ENCODE data around the gene ZNF804B. TPM values are rescaled to one million over a fixed set of nuclear protein-coding genes. Genes with fewer than 3 reads are reported as not detected.
"Not testable (repeated sequence)": the region's sequence is repeated elsewhere in the genome, so short reads cannot be mapped to it uniquely, and the experiment has no call there.

Gene ZNF804B
- total RNA-seq, 1 experiment from 2014 or later: not detected

GRCh38 chr7:89183712-89184111, 424.2 kb downstream of the ZNF804B start:
- ATAC-seq: peak; percentile 73
- no peak overlapping the region for H3K4me2 ChIP-seq (ENCODE audit: low read length)
- ChIA-PET POLR2A (ENCODE audit: unreplicated experiment) (no interaction called here), CTCF (no interaction called here)
- intact Hi-C loops (cut with micrococcal nuclease): loop anchor here (2.0 kb wide), 1 partner anchor 55 kb away; no protein-coding TSS in a partner anchor
- peak; percentile 6 for DNase-seq
- peaks cover 9% of the 10 kb centered on the region; the same call in 1 of the 2 replicates for H3K27me3 ChIP-seq (ENCODE audit: low read length)
- no peaks in the 10 kb centered on the region for H3K9me2 ChIP-seq (replicated peaks; ENCODE audit: low read length)
- H2AFZ ChIP-seq (ENCODE audit: low read length): no peak overlapping the region
- no peaks in the 10 kb centered on the region for H3K36me3 ChIP-seq (ENCODE audit: low read depth, low read length)
- BruUV-seq (replicated peaks): no TSS peak
- H3K27ac ChIP-seq (ENCODE audit: low read length): no peak overlapping the region
- no peak overlapping the region for H3K9ac ChIP-seq (ENCODE audit: low read length)
- H4K20me1 ChIP-seq (ENCODE audit: low read length): no peaks in the 10 kb centered on the region
- no peaks in the 10 kb centered on the region for H3F3A ChIP-seq (ENCODE audit: low read length, unreplicated experiment)
- TF ChIP-seq EZH2phosphoT487 (IDR thresholded peaks at IDR 0.05; ENCODE audit: borderline replicate concordance, low read length) (no peak), EZH2 (IDR thresholded peaks at IDR 0.05; ENCODE audit: low read length, unreplicated experiment) (no peak), CTCF (conservative IDR thresholded peaks at IDR 0.05; ENCODE audit: low read depth, low read length) (no peak)
- no peak overlapping the region for H3K4me3 ChIP-seq (ENCODE audit: low read length)
- no peaks in the 10 kb centered on the region for H3K4me1 ChIP-seq (ENCODE audit: insufficient read depth, low read length)
- no peaks in the 10 kb centered on the region for H3K79me2 ChIP-seq (ENCODE audit: low read length)
- H3K9me3 ChIP-seq (ENCODE audit: low read length): no peaks in the 10 kb centered on the region

GRCh38 chr7:89200758-89201157, 441.3 kb downstream of the ZNF804B start:
- DNase-seq (no peak), ATAC-seq (no peak)
- no peaks in the 10 kb centered on the region for H3K9me3 ChIP-seq (ENCODE audit: low read length)
- CTCF ChIA-PET: no interaction called here
- H3K79me2 ChIP-seq (ENCODE audit: low read length): no peaks in the 10 kb centered on the region
- TF ChIP-seq EZH2phosphoT487 (IDR thresholded peaks at IDR 0.05; ENCODE audit: borderline replicate concordance, low read length) (no peak), EZH2 (IDR thresholded peaks at IDR 0.05; ENCODE audit: low read length, unreplicated experiment) (no peak), CTCF (conservative IDR thresholded peaks at IDR 0.05; ENCODE audit: low read depth, low read length) (no peak)
- H3K36me3 ChIP-seq (ENCODE audit: low read depth, low read length): no peaks in the 10 kb centered on the region
- no peaks in the 10 kb centered on the region for H3F3A ChIP-seq (ENCODE audit: low read length, unreplicated experiment)
- no peaks in the 10 kb centered on the region for H3K9me2 ChIP-seq (replicated peaks; ENCODE audit: low read length)
- no TSS peak for BruUV-seq (replicated peaks)
- H3K4me3 ChIP-seq (ENCODE audit: low read length): no peak overlapping the region
- H3K4me1 ChIP-seq (ENCODE audit: insufficient read depth, low read length): no peaks in the 10 kb centered on the region
- no peaks in the 10 kb centered on the region for H3K27me3 ChIP-seq (ENCODE audit: low read length)
- H4K20me1 ChIP-seq (ENCODE audit: low read length): no peaks in the 10 kb centered on the region
- H3K27ac ChIP-seq (ENCODE audit: low read length): no peak overlapping the region
- H3K9ac ChIP-seq (ENCODE audit: low read length): no peak overlapping the region
- H3K4me2 ChIP-seq (ENCODE audit: low read length): no peak overlapping the region
- intact Hi-C loops (cut with micrococcal nuclease): no loop called here
- POLR2A ChIA-PET (ENCODE audit: unreplicated experiment): no interaction called here
- no peak overlapping the region for H2AFZ ChIP-seq (ENCODE audit: low read length)

- ATAC-seq (peak; percentile 87), DNase-seq (peak; percentile 11)
- BruUV-seq (replicated peaks): no TSS peak
- H4K20me1 ChIP-seq (ENCODE audit: low read length): no peaks in the 10 kb centered on the region
- no peak for TF ChIP-seq CTCF (conservative IDR thresholded peaks at IDR 0.05; ENCODE audit: low read depth, low read length)
- no peak for TF ChIP-seq EZH2phosphoT487 (IDR thresholded peaks at IDR 0.05; ENCODE audit: borderline replicate concordance, low read length)
- TF ChIP-seq EZH2 (IDR thresholded peaks at IDR 0.05; ENCODE audit: low read length, unreplicated experiment): no peak
- no peaks in the 10 kb centered on the region for H3K27me3 ChIP-seq (ENCODE audit: low read length)
- H3K4me3 ChIP-seq (ENCODE audit: low read length): no peak overlapping the region
- no peaks in the 10 kb centered on the region for H3K36me3 ChIP-seq (ENCODE audit: low read depth, low read length)
- H3K4me2 ChIP-seq (ENCODE audit: low read length): no peak overlapping the region
- no peaks in the 10 kb centered on the region for H3F3A ChIP-seq (ENCODE audit: low read length, unreplicated experiment)
- no peaks in the 10 kb centered on the region for H3K9me2 ChIP-seq (replicated peaks; ENCODE audit: low read length)
- CTCF ChIA-PET: no interaction called here
- H3K79me2 ChIP-seq (ENCODE audit: low read length): no peaks in the 10 kb centered on the region
- no peak overlapping the region for H3K9ac ChIP-seq (ENCODE audit: low read length)
- POLR2A ChIA-PET (ENCODE audit: unreplicated experiment): no interaction called here
- intact Hi-C loops (cut with micrococcal nuclease): no loop called here
- H3K27ac ChIP-seq (ENCODE audit: low read length): no peak overlapping the region
- H3K4me1 ChIP-seq (ENCODE audit: insufficient read depth, low read length): no peaks in the 10 kb centered on the region
- no peak overlapping the region for H2AFZ ChIP-seq (ENCODE audit: low read length)
- H3K9me3 ChIP-seq (ENCODE audit: low read length): no peaks in the 10 kb centered on the region
Observed at GRCh38 chr7:89223900-89224395, 464.4 kb downstream of the ZNF804B start.

GRCh38 chr7:89228688-89229171, 469.2 kb downstream of the ZNF804B start:
- H3K4me2 ChIP-seq (ENCODE audit: low read length); H3K27me3 ChIP-seq (ENCODE audit: low read length); H3K9me2 ChIP-seq (replicated peaks; ENCODE audit: low read length); DNase-seq; POLR2A ChIA-PET (ENCODE audit: unreplicated experiment); H3K4me3 ChIP-seq (ENCODE audit: low read length); intact Hi-C loops (cut with micrococcal nuclease); H3K36me3 ChIP-seq (ENCODE audit: low read depth, low read length); H3K9ac ChIP-seq (ENCODE audit: low read length); CTCF ChIA-PET; H3K9me3 ChIP-seq (ENCODE audit: low read length); ATAC-seq; H3K4me1 ChIP-seq (ENCODE audit: insufficient read depth, low read length); H2AFZ ChIP-seq (ENCODE audit: low read length); H3K27ac ChIP-seq (ENCODE audit: low read length); H3K79me2 ChIP-seq (ENCODE audit: low read length); BruUV-seq (replicated peaks); H3F3A ChIP-seq (ENCODE audit: low read length, unreplicated experiment); H4K20me1 ChIP-seq (ENCODE audit: low read length): not testable (repeated sequence)
